ENCODE results near the gene DPP4. TPM values are rescaled to one million over a fixed set of nuclear protein-coding genes. Genes with fewer than 3 reads are reported as not detected.

The DPP4 gene
- polyA plus RNA-seq, 1 donor from 2014 or later, result not detected

DNA sequence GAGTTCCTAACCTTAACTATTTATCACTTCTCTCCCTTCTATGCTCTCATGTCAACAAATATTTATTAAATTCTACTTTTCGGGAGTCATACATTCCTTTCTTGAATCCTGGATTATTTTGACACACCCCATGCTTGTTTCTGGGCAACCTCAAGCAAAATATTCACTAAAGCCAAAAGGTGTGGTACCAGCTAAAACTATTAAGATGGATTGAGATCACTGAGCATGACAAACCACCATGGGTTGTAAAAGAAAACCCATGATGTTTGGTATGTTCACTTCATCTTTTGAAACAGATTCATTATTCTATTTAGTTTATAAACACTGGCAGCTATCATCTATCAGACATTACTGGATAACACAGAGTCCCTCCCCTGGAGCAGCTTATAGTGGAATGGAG lies 32.5 kb downstream of the DPP4 start:
- Histone ChIP-seq H3F3A (ENCODE audit: insufficient read depth, low read length, poor library complexity, severe bottlenecking) (no peaks in the 10 kb centered on the region), H3K9ac (ENCODE audit: low read length) (no peak overlapping the region), H3K9me2 (ENCODE audit: insufficient read depth, low read length) (no peaks in the 10 kb centered on the region), H3K4me2 (ENCODE audit: low read length) (no peak overlapping the region), H3K36me3 (ENCODE audit: insufficient read depth, low read length) (no peaks in the 10 kb centered on the region), H3K27ac (ENCODE audit: low read length) (no peak overlapping the region), H2AFZ (ENCODE audit: low read depth, low read length) (no peak overlapping the region), H4K20me1 (ENCODE audit: insufficient read depth) (no peaks in the 10 kb centered on the region), H3K4me3 (ENCODE audit: low read length) (no peak overlapping the region), H3K9me3 (ENCODE audit: low read length) (no peaks in the 10 kb centered on the region), H3K27me3 (ENCODE audit: insufficient read depth, low read depth, low read length) (no peaks in the 10 kb centered on the region), H3K79me2 (replicated peaks; ENCODE audit: insufficient read depth, low read length) (no peaks in the 10 kb centered on the region)
- TF ChIP-seq, protein P1, sequence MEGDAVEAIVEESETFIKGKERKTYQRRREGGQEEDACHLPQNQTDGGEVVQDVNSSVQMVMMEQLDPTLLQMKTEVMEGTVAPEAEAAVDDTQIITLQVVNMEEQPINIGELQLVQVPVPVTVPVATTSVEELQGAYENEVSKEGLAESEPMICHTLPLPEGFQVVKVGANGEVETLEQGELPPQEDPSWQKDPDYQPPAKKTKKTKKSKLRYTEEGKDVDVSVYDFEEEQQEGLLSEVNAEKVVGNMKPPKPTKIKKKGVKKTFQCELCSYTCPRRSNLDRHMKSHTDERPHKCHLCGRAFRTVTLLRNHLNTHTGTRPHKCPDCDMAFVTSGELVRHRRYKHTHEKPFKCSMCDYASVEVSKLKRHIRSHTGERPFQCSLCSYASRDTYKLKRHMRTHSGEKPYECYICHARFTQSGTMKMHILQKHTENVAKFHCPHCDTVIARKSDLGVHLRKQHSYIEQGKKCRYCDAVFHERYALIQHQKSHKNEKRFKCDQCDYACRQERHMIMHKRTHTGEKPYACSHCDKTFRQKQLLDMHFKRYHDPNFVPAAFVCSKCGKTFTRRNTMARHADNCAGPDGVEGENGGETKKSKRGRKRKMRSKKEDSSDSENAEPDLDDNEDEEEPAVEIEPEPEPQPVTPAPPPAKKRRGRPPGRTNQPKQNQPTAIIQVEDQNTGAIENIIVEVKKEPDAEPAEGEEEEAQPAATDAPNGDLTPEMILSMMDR (IDR thresholded peaks at IDR 0.05; ENCODE audit: poor library complexity, severe bottlenecking), result no peak
- TF ChIP-seq POLR2AphosphoS5 (IDR thresholded peaks at IDR 0.05) (no peak), RAD21 (conservative IDR thresholded peaks at IDR 0.05) (no peak), EZH2 (IDR thresholded peaks at IDR 0.05; ENCODE audit: borderline replicate concordance, insufficient read depth, low read length, poor library complexity, severe bottlenecking) (no peak), SMC3 (conservative IDR thresholded peaks at IDR 0.05; ENCODE audit: poor library complexity) (no peak), TAF1 (IDR thresholded peaks at IDR 0.05; ENCODE audit: low read depth) (no peak), MXI1 (conservative IDR thresholded peaks at IDR 0.05; ENCODE audit: poor library complexity, severe bottlenecking) (no peak), EP300 (conservative IDR thresholded peaks at IDR 0.05; ENCODE audit: poor library complexity, severe bottlenecking) (no peak)
- TF ChIP-seq, protein P2, sequence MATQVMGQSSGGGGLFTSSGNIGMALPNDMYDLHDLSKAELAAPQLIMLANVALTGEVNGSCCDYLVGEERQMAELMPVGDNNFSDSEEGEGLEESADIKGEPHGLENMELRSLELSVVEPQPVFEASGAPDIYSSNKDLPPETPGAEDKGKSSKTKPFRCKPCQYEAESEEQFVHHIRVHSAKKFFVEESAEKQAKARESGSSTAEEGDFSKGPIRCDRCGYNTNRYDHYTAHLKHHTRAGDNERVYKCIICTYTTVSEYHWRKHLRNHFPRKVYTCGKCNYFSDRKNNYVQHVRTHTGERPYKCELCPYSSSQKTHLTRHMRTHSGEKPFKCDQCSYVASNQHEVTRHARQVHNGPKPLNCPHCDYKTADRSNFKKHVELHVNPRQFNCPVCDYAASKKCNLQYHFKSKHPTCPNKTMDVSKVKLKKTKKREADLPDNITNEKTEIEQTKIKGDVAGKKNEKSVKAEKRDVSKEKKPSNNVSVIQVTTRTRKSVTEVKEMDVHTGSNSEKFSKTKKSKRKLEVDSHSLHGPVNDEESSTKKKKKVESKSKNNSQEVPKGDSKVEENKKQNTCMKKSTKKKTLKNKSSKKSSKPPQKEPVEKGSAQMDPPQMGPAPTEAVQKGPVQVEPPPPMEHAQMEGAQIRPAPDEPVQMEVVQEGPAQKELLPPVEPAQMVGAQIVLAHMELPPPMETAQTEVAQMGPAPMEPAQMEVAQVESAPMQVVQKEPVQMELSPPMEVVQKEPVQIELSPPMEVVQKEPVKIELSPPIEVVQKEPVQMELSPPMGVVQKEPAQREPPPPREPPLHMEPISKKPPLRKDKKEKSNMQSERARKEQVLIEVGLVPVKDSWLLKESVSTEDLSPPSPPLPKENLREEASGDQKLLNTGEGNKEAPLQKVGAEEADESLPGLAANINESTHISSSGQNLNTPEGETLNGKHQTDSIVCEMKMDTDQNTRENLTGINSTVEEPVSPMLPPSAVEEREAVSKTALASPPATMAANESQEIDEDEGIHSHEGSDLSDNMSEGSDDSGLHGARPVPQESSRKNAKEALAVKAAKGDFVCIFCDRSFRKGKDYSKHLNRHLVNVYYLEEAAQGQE (IDR thresholded peaks at IDR 0.05; ENCODE audit: borderline replicate concordance), result no peak

DNA sequence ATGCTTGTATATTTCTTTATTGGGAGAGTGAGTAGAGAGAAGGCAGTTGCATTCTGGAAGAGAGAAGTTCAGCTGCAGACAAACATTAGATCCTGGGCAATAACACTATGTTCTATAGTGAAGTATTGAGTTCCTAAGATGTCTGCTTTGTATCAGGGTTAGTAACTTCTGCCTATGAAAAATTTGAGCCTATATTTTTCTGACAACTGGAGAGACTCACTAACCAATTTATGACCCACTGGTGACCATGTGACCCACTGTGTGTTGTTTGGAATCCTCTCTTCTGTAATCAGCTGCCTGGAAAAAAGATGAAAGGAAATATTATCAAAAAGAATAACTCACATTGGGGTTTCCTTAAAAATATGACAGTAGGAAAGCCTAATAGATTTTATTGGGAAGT lies 35.3 kb downstream of the DPP4 start:
- Histone ChIP-seq H3K27ac (ENCODE audit: low read length) (no peak overlapping the region), H3K79me2 (replicated peaks; ENCODE audit: insufficient read depth, low read length) (no peaks in the 10 kb centered on the region), H3K9me3 (ENCODE audit: low read length) (no peaks in the 10 kb centered on the region), H3K4me2 (ENCODE audit: low read length) (no peak overlapping the region), H3K27me3 (ENCODE audit: insufficient read depth, low read depth, low read length) (no peaks in the 10 kb centered on the region), H3K9me2 (ENCODE audit: insufficient read depth, low read length) (no peaks in the 10 kb centered on the region), H4K20me1 (ENCODE audit: insufficient read depth) (no peaks in the 10 kb centered on the region), H2AFZ (ENCODE audit: low read depth, low read length) (no peak overlapping the region), H3K9ac (ENCODE audit: low read length) (no peak overlapping the region), H3F3A (ENCODE audit: insufficient read depth, low read length, poor library complexity, severe bottlenecking) (no peaks in the 10 kb centered on the region), H3K36me3 (ENCODE audit: insufficient read depth, low read length) (no peaks in the 10 kb centered on the region), H3K4me3 (ENCODE audit: low read length) (no peak overlapping the region)
- no peak for TF ChIP-seq RAD21 (conservative IDR thresholded peaks at IDR 0.05)
- no peak for TF ChIP-seq TAF1 (IDR thresholded peaks at IDR 0.05; ENCODE audit: low read depth)
- no peak for TF ChIP-seq EZH2 (IDR thresholded peaks at IDR 0.05; ENCODE audit: borderline replicate concordance, insufficient read depth, low read length, poor library complexity, severe bottlenecking)
- no peak for TF ChIP-seq SMC3 (conservative IDR thresholded peaks at IDR 0.05; ENCODE audit: poor library complexity)
- no peak for TF ChIP-seq POLR2AphosphoS5 (IDR thresholded peaks at IDR 0.05)
- TF ChIP-seq MXI1 (conservative IDR thresholded peaks at IDR 0.05; ENCODE audit: poor library complexity, severe bottlenecking), result no peak
- TF ChIP-seq EP300 (conservative IDR thresholded peaks at IDR 0.05; ENCODE audit: poor library complexity, severe bottlenecking), result no peak
- TF ChIP-seq, protein P2 (IDR thresholded peaks at IDR 0.05; ENCODE audit: borderline replicate concordance), result no peak

All from neural cell (in vitro differentiated cells).